HG03439 (cell line): ENCODE results near the gene VAMP5.

ENCODE experiments used
- ATAC-seq: cut with Tn5 transposase; IDR thresholded peaks from one replicate; pipeline ENCODE4 v1.9.1; 2021; ENCODE audit warnings: mild to moderate bottlenecking, moderate library complexity; ENCODE audit not compliant: unreplicated experiment

The VAMP5 gene

GRCh38 chr2:85623991-85624390, 39.8 kb downstream of the VAMP5 start:
- no peak for ATAC-seq

- no peak for ATAC-seq
These were observed 44.4 kb downstream of the VAMP5 start for GRCh38 chr2:85628658-85629057.

DNA sequence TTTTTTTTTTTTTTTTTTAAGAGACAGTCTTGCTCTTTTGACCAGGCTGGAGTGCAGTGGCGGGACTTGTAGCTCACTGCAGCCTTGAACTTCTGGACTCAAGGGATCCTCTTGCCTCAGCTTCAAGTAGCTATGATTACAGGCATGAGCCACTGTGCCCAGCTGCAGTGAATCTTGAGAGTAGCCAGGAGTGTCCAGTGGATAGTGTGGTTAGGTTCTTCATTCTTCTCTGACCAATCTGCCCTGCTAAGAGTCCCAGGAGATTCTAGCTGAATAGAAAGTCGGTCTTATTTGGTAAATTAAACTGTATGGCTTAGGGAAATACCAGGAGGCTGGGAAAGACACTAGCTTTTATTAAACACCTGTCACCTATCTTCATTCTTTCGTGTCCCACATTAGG, 47.1 kb downstream of the VAMP5 start:
- no peak for ATAC-seq

GRCh38 chr2:85635011-85635410, 50.8 kb downstream of the VAMP5 start:
- ATAC-seq: no peak

DNA sequence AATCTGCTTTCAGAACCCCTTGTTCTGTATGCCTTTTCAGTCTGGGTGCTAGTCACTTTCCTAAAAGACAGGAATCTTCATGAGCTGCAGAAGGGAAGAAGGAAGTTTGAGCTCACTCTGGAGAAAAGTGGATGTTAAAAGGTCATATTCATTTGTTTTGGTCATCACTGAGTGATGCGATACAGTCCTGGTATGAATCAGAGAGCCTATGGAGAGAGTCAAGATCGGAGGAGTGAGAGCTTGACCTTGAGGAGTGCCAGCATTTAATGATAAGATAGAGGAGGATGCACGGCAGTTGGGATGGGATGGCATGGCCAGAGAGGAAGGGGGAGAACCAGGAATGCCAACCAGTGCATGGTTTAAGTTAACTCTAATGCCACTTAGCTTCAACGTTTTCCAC, 51.4 kb downstream of the VAMP5 start:
- no peak for ATAC-seq

GRCh38 chr2:85642725-85643124, 58.5 kb downstream of the VAMP5 start:
- no peak for ATAC-seq
